ENCODE results near the gene KAZALD1.
"Not testable (repeated sequence)": the region's sequence is repeated elsewhere in the genome, so short reads cannot be mapped to it uniquely, and the experiment has no call there.

DNA sequence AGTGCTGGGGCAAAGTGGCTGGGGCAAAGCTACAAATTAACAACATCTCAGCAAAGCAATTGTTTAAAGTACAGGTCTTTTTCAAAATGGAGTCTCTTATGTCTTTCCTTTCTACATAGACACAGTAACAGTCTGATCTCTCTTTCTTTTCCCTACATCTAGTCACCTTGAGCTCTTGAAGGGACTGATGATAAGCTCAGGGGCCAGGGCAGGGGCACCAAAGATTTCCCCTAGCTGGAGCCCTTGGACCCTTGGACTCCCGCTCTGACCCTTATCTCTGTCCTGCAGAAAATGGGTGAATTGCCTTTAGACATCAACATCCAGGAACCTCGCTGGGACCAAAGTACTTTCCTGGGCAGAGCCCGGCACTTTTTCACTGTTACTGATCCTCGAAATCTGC, 27.4 kb upstream of the KAZALD1 start:
- TF ChIP-seq, protein P1, sequence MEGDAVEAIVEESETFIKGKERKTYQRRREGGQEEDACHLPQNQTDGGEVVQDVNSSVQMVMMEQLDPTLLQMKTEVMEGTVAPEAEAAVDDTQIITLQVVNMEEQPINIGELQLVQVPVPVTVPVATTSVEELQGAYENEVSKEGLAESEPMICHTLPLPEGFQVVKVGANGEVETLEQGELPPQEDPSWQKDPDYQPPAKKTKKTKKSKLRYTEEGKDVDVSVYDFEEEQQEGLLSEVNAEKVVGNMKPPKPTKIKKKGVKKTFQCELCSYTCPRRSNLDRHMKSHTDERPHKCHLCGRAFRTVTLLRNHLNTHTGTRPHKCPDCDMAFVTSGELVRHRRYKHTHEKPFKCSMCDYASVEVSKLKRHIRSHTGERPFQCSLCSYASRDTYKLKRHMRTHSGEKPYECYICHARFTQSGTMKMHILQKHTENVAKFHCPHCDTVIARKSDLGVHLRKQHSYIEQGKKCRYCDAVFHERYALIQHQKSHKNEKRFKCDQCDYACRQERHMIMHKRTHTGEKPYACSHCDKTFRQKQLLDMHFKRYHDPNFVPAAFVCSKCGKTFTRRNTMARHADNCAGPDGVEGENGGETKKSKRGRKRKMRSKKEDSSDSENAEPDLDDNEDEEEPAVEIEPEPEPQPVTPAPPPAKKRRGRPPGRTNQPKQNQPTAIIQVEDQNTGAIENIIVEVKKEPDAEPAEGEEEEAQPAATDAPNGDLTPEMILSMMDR (IDR thresholded peaks at IDR 0.05): not testable (repeated sequence)
- not testable (repeated sequence) for TF ChIP-seq POLR2A (IDR thresholded peaks at IDR 0.05)
